Ovary (tissue), 9 donors: ENCODE data around the gene ATP6AP1. TPM values are rescaled to one million over a fixed set of nuclear protein-coding genes. Genes with fewer than 3 reads are reported as not detected.
A peak's percentile ranks its signal among the peaks of the same experiment; 100 is the strongest.
"Not testable (repeated sequence)": the region's sequence is repeated elsewhere in the genome, so short reads cannot be mapped to it uniquely, and the experiment has no call there.

Source experiments
- DNase-seq, 5 donors: peaks; one replicate each; pipeline ENCODE4 v3.0.0-alpha.2; 2019 to 2020
- H3K27ac ChIP-seq, 2 donors: fragments of 200-600 bp; one replicate each; pipeline versions ENCODE4 v1.5.1 to v1.8.0; 2019 to 2022
- H3K27me3 ChIP-seq: fragments of 200-600 bp; one replicate; pipeline ENCODE4 v1.8.0; 2022
- H3K36me3 ChIP-seq: fragments of 200-600 bp; sonication (generic); one replicate; pipeline ENCODE4 v1.5.1; 2019
- H3K4me1 ChIP-seq: one replicate; pipeline ENCODE4 v1.8.1; 2013; ENCODE audit warnings: mild to moderate bottlenecking, moderate library complexity; ENCODE audit not compliant: insufficient read depth
- H3K4me3 ChIP-seq: fragments of 200-600 bp; sonication (generic); one replicate; pipeline ENCODE4 v1.5.1; 2017
- H3K9me3 ChIP-seq, 2 donors: fragments of 200-600 bp in 1 of 2; sonication (generic) in 1 of 2; one replicate each; pipeline versions ENCODE4 v1.5.1 to v1.8.1; 2013 to 2019; ENCODE audit warnings: mild to moderate bottlenecking in 1 of 2, moderate library complexity in 1 of 2
- CTCF ChIP-seq, 3 donors: fragments of 450-650 bp in 2 of 3; fragments of 200-600 bp in 1 of 3; IDR thresholded peaks; one replicate each; pipeline versions ENCODE4 v1.5.1 to v1.8.0; 2016 to 2022; ENCODE audit warnings: antibody characterized with exemption in 3 of 3, mild to moderate bottlenecking in 1 of 3
- EP300 ChIP-seq: sonication (generic); formaldehyde crosslinking; IDR thresholded peaks from one replicate; pipeline ENCODE4 v1.6.1; 2017; ENCODE audit warnings: antibody characterized with exemption
- POLR2A ChIP-seq: fragments of 450-650 bp; IDR thresholded peaks from one replicate; pipeline ENCODE4 v1.6.1; 2017; ENCODE audit warnings: antibody characterized with exemption, mild to moderate bottlenecking, moderate library complexity
- WGBS, 3 donors: extraction: QIAGEN DNeasy Blood & Tissue Kit in 1 of 3; methylation state at CpG; one replicate each; pipeline versions ENCODE4 v1.1.5 to v1.1.7; 2013 to 2017; 5-methylcytosine and 5-hydroxymethylcytosine counted together
- intact Hi-C, 4 donors: fragments of 100-400 bp; cut with DNase I; formaldehyde crosslinking; loops; one replicate each; pipeline versions ENCODE4 v1.11.0 to v1.15.1; 2022 to 2023
- polyA plus RNA-seq, 2 donors: library from polyadenylated mRNA; stranded (reverse); fragments of 200-250 nt in 1 of 2; fragments of 350-450 nt in 1 of 2; fragmentation: Illumina TruSeq in 1 of 2; extraction: RNeasy Lipid Tissue Mini Kit (QIAGEN cat#74804) in 1 of 2; gene quantifications; one replicate each; pipeline ENCODE4 v1.2.3, GENCODE V29; 2013 to 2014
- total RNA-seq, 7 donors: library from RNA; depleted of rRNA in 2 of 7; stranded (reverse); fragments of >200 nt in 2 of 7; fragmentation: NEBNext Ultra II Directional in 3 of 7; extraction: Animal tissue kit (Norgen Biotek cat#: 25700) in 3 of 7; gene quantifications; one replicate each; pipeline versions ENCODE4 v1.1.0 to v1.2.4, GENCODE V29; 2016 to 2023
- donor health status: DM: no; HTN: no; CAD: no; lungs with moderate emphysema.
- donor health status: DM: no; HTN: no; CAD: no.
- donor health status: Bipolar disorder and iron deficiency.
- donor health status: DM: yes; HTN: yes; CAD: no.
- donor health status: DM: no; HTN: no; CAD: no.
- donor health status: DM: yes; HTN: yes; CAD: no.

The ATP6AP1 gene
- total and polyA plus RNA-seq, 9 donors = 29.6 to 77.8 (median 58.6) TPM

DNA sequence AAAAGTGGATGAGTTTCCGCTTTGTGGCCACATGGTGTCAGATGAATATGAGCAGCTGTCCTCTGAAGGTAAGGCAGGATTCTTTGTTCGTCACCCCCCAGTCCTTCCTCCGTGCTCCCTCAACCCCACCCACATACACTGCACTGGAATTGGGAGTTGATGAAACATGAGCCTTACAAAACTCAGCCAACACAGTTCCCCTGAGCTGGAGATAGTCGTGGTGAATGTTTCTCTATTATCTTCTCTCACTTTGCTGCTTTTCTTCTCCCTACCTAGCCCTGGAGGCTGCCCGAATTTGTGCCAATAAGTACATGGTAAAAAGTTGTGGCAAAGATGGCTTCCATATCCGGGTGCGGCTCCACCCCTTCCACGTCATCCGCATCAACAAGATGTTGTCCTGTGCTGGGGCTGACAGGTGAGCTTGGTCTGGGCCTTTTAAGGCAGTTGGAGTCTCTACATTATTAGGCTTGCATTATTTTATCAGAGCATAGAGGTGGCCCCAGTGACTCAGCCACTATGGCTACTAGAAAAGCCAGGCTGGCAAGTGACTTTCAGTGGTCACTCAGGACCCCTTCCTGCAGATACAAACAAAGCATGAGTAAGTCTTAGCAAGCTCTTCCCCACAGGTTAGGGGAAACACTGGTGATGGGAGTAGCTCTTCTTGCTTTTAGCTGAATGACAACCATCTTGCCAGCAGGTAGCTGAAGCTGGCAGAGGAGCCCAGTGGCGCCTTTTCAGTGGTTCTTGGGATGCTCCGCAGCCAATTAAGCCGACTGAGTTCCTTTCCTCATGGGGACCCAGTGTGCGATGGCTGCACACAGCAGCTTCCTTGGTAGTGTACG, 28.7 kb upstream of the ATP6AP1 start:
- no peak for DNase-seq
- WGBS, 3 donors = 52 to 57% (median 56%) methylated on average over 14 of the region's 14 CpGs
- Histone ChIP-seq H3K27me3 (no peaks in the 10 kb centered on the region), H3K4me1 (no peaks in the 10 kb centered on the region), H3K27ac (peak overlapping the region; percentile 81 to 96), H3K36me3 (no peaks in the 10 kb centered on the region), H3K4me3 (peak overlapping the region; percentile 84), H3K9me3 (no peaks in the 10 kb centered on the region)
- intact Hi-C loops = loop anchor here in 1 of 4 donors (5.0 kb wide), 1 partner anchor 133 kb away; no protein-coding TSS in a partner anchor
- TF ChIP-seq POLR2A (no peak), CTCF (IDR thresholded peaks at IDR 0.05) (no peak), EP300 (no peak)

- not testable (repeated sequence) for H3K27ac ChIP-seq, H3K4me1 ChIP-seq, H3K4me3 ChIP-seq, H3K27me3 ChIP-seq, H3K9me3 ChIP-seq, H3K36me3 ChIP-seq, DNase-seq
- WGBS, 3 donors = 66 to 77% (median 73%) methylated on average over 6 of the region's 6 CpGs
- intact Hi-C loops = loop anchor here in 1 of 4 donors (5.0 kb wide), 1 partner anchor 132 kb away; no protein-coding TSS in a partner anchor
Measured at GRCh38 chrX:154400369-154400817, 28.1 kb upstream of the ATP6AP1 start.

DNA sequence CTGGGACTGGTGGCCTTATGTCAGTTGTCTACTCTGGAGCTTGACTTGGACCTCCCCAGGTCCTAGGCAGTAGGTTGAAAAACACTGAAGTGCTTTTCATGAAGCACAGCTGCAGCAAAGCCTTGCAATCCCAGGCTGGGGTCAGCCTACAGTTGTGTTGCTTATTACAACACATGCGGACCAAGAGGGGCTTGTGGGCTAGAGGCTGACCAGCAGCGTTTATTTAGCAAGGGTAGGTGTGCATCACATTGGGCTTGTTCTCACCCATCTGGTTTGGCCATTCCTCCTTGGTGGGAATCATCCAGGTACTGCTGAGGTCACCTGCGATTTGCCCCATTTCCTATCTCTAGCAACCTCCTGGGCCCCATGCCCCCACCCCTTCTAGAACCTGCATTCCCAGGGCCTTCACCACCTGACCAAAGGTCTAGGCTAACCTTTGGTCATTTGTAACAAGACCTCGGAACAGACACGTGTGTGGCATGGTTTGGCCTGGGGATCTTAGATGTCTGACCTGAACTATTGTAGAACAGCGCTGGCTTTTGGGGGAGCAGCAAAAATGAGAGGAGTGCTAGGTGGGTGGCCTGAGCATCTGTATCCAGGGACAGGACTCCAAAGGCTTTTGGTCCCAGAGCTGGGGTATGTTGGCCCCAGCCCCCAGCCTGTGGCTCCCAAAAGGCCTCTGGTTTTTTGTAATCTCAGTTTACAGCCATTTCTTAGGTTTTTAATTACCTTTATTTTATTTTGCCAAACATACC, 27.3 kb upstream of the ATP6AP1 start:
- intact Hi-C loops = loop anchor here in 1 of 4 donors (5.0 kb wide), 1 partner anchor 131 kb away; no protein-coding TSS in a partner anchor
- H3K27me3 ChIP-seq = no peaks in the 10 kb centered on the region
- no peaks in the 10 kb centered on the region for H3K4me1 ChIP-seq
- peak in 1 of 5 donors; percentile 7 for DNase-seq
- no peaks in the 10 kb centered on the region for H3K9me3 ChIP-seq
- H3K27ac ChIP-seq = no peak overlapping the region
- TF ChIP-seq EP300 = no peak
- TF ChIP-seq POLR2A = no peak
- TF ChIP-seq CTCF (IDR thresholded peaks at IDR 0.05) = no peak
- H3K4me3 ChIP-seq = no peak overlapping the region
- H3K36me3 ChIP-seq = no peaks in the 10 kb centered on the region
- 50 to 67% (median 54%) methylated on average over 6 of the region's 6 CpGs for WGBS, 3 donors

GRCh38 chrX:154401918-154402621, 26.4 kb upstream of the ATP6AP1 start:
- Histone ChIP-seq H3K4me1 (no peaks in the 10 kb centered on the region), H3K36me3 (no peaks in the 10 kb centered on the region), H3K27ac (no peak overlapping the region), H3K9me3 (no peaks in the 10 kb centered on the region), H3K27me3 (no peaks in the 10 kb centered on the region), H3K4me3 (no peak overlapping the region)
- 48 to 57% (median 50%) methylated on average over 6 of the region's 6 CpGs for WGBS, 3 donors
- intact Hi-C loops = loop anchor here in 1 of 4 donors (5.0 kb wide), 1 partner anchor 130 kb away; no protein-coding TSS in a partner anchor
- no peak for DNase-seq
- no peak for TF ChIP-seq POLR2A
- TF ChIP-seq EP300 = no peak
- TF ChIP-seq CTCF (IDR thresholded peaks at IDR 0.05) = no peak
